ENCODE measurements around the gene UGT1A6.

Gene UGT1A6

GRCh38 chr2:233705911-233706506 is 13.3 kb downstream of the UGT1A6 start:
- no peak overlapping the region for H3K4me3 ChIP-seq (replicated peaks; ENCODE audit: low read depth, low read length)
- peak; percentile 53 for DNase-seq (ENCODE audit: low read depth)
- TF ChIP-seq, protein P1, sequence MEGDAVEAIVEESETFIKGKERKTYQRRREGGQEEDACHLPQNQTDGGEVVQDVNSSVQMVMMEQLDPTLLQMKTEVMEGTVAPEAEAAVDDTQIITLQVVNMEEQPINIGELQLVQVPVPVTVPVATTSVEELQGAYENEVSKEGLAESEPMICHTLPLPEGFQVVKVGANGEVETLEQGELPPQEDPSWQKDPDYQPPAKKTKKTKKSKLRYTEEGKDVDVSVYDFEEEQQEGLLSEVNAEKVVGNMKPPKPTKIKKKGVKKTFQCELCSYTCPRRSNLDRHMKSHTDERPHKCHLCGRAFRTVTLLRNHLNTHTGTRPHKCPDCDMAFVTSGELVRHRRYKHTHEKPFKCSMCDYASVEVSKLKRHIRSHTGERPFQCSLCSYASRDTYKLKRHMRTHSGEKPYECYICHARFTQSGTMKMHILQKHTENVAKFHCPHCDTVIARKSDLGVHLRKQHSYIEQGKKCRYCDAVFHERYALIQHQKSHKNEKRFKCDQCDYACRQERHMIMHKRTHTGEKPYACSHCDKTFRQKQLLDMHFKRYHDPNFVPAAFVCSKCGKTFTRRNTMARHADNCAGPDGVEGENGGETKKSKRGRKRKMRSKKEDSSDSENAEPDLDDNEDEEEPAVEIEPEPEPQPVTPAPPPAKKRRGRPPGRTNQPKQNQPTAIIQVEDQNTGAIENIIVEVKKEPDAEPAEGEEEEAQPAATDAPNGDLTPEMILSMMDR (IDR thresholded peaks at IDR 0.05; ENCODE audit: low read length, missing control alignments): no peak

GRCh38 chr2:233706720-233707119 is 14.0 kb downstream of the UGT1A6 start:
- DNase-seq (ENCODE audit: low read depth): peak; percentile 59
- no peak overlapping the region for H3K4me3 ChIP-seq (replicated peaks; ENCODE audit: low read depth, low read length)

DNA sequence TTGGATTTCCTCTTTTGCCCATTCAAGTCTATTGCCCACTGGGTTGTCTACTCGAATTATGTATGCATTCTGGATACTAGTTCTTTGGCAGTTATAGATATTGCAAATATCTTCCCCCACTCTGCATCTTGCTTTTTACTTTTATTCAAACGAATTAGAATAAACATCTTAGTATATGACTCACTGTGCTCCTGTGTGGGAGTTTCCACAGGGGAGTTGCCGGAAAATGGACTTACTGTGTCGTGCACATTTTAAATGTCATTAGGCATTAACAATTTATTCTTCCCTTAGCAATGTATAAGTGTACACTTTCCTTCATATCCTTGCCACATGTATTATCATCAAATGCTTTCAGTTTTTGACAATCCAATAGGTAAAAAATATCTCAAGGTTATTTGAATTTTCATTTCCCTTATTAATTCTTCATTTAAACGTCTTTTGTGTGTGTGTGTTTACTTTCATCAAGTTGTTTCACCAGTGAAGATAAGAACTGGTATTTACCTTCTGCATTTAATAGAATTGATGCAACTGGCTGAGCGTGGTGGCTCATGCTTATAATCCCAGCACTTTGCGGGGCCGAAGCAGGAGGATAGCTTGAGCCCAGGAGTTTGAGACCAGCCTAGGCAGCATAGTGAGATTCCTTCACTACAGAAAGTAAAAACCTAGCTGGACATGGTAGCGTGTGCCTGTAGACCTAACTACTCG is 15.4 kb downstream of the UGT1A6 start:
- TF ChIP-seq, protein P1 (IDR thresholded peaks at IDR 0.05; ENCODE audit: low read length, missing control alignments): no peak
- DNase-seq (ENCODE audit: low read depth): peak; percentile 76
- no peak overlapping the region for H3K4me3 ChIP-seq (replicated peaks; ENCODE audit: low read depth, low read length)

More at GRCh38 chr2:233706720-233707119, 14.0 kb downstream of the UGT1A6 start:
- TF ChIP-seq, protein P1 (IDR thresholded peaks at IDR 0.05; ENCODE audit: low read length, missing control alignments): no peak

DNA sequence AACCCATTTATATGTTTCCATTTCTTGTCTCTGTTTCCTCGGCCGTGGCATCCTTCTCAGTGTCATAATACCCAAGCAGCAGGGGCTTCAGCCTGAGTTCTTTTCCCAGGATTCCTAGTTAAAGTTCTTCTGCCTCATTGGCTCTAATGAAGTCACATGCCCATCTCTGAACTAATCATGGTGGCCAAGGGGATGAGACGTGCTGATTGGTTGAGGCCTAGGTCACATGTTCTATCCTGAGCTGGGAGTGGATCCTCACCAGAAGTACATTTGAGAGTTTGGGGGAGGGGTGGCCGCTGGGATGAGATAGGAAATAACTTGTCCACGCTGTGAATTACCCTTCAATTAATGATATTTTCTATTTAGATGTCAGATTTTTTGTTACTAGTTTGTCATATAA is 16.3 kb downstream of the UGT1A6 start:
- DNase-seq (ENCODE audit: low read depth): no peak
- TF ChIP-seq, protein P1 (IDR thresholded peaks at IDR 0.05; ENCODE audit: low read length, missing control alignments): no peak
- H3K4me3 ChIP-seq (replicated peaks; ENCODE audit: low read depth, low read length): no peak overlapping the region

- peak; percentile 87 for DNase-seq (ENCODE audit: low read depth)
- no peak overlapping the region for H3K4me3 ChIP-seq (replicated peaks; ENCODE audit: low read depth, low read length)
- TF ChIP-seq, protein P1 (IDR thresholded peaks at IDR 0.05; ENCODE audit: low read length, missing control alignments): peak; percentile 96
These were observed 18.8 kb downstream of the UGT1A6 start for GRCh38 chr2:233711312-233712008.

GRCh38 chr2:233712611-233713261 is 20.0 kb downstream of the UGT1A6 start, which contains the start of gene UGT1A5:
Gene UGT1A5 (plus strand): TSS chr2:233712907. CDS start chr2:233712992, 85 bp downstream.
- no peak for DNase-seq (ENCODE audit: low read depth)
- no peak within 1 kb of the TSS for H3K4me3 ChIP-seq (replicated peaks; ENCODE audit: low read depth, low read length)
- TF ChIP-seq, protein P1 (IDR thresholded peaks at IDR 0.05; ENCODE audit: low read length, missing control alignments): no peak

Data from fibroblast of pulmonary artery (primary cell).